T-helper 17 cell (primary cell): ENCODE measurements around the gene MED20. TPM values are rescaled to one million over a fixed set of nuclear protein-coding genes. Genes with fewer than 3 reads are reported as not detected.
"Not testable (repeated sequence)": the region's sequence is repeated elsewhere in the genome, so short reads cannot be mapped to it uniquely, and the experiment has no call there.

Source experiments
- ATAC-seq: fragments of 150-1000 bp; cut with Tn5 transposase; 2 replicates; pipeline ENCODE4 v1.10.0; 2021; ENCODE audit warnings: mild to moderate bottlenecking, moderate library complexity
- DNase-seq, 3 donors: peaks; one replicate each; pipeline versions ENCODE4 v3.0.0 to v3.0.0-alpha.2; 2020 to 2021
- H3K9me3 ChIP-seq: one replicate; pipeline ENCODE4 v1.7.0; 2013; ENCODE audit warnings: low read length, mild to moderate bottlenecking; ENCODE audit not compliant: control insufficient read depth, poor library complexity, severe bottlenecking
- H3K27ac Mint-ChIP-seq: one replicate; pipeline ENCODE4 v1.8.0; 2022; ENCODE audit warnings: mild to moderate bottlenecking, moderate library complexity, mixed read lengths
- H3K27me3 Mint-ChIP-seq: one replicate; pipeline ENCODE4 v1.8.0; 2022; ENCODE audit warnings: mixed read lengths
- H3K36me3 Mint-ChIP-seq: one replicate; pipeline ENCODE4 v1.8.0; 2022; ENCODE audit warnings: low read depth, mixed read lengths
- H3K4me1 Mint-ChIP-seq: one replicate; pipeline ENCODE4 v1.8.0; 2022; ENCODE audit warnings: mild to moderate bottlenecking, mixed read lengths
- H3K4me3 Mint-ChIP-seq: one replicate; pipeline ENCODE4 v1.8.0; 2022; ENCODE audit warnings: mild to moderate bottlenecking, moderate library complexity, mixed read lengths
- total RNA-seq, 4 donors: library from RNA in 2 of 4; stranded (reverse) in 2 of 4; gene quantifications; one replicate each; pipeline ENCODE4 v1.2.3 and lab custom pipeline; 2022 to 2026

Gene MED20
- total RNA-seq, 2 donors from 2014 or later: 3.6 to 3.9 TPM

DNA sequence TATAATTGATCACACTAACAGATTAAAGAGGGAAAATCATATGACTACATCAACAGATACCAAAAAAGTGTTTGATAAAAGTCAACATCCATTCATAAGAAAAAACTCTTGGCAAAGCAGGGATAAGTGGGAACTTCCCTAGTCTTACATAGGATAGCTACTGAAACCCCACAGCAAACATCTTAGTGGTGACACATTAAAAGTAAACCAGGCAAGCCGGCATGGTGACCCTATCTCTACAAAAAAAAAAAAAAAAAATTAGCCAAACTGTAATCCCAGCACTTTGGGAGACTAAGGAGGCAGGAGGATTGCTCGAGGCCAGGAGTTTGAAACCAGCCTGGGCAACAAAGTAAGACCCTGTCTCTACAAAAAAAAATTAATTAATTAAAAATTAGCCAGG is 34.5 kb upstream of the MED20 start:
- H3K9me3 ChIP-seq: no peaks in the 10 kb centered on the region
- ATAC-seq (no peak), DNase-seq (no peak)
- peaks cover 2% of the 10 kb centered on the region for H3K36me3 Mint-ChIP-seq
- peaks cover 26% of the 10 kb centered on the region for H3K4me1 Mint-ChIP-seq
- H3K4me3 Mint-ChIP-seq: no peak overlapping the region
- no peaks in the 10 kb centered on the region for H3K27me3 Mint-ChIP-seq
- no peak overlapping the region for H3K27ac Mint-ChIP-seq

GRCh38 chr6:41954668-41955067 is 33.7 kb upstream of the MED20 start:
- Mint-ChIP-seq H3K4me3 (no peak overlapping the region), H3K4me1 (peaks cover 28% of the 10 kb centered on the region), H3K36me3 (no peaks in the 10 kb centered on the region), H3K27ac (no peak overlapping the region), H3K27me3 (no peaks in the 10 kb centered on the region)
- no peaks in the 10 kb centered on the region for H3K9me3 ChIP-seq
- DNase-seq: no peak
- no peak for ATAC-seq

DNA sequence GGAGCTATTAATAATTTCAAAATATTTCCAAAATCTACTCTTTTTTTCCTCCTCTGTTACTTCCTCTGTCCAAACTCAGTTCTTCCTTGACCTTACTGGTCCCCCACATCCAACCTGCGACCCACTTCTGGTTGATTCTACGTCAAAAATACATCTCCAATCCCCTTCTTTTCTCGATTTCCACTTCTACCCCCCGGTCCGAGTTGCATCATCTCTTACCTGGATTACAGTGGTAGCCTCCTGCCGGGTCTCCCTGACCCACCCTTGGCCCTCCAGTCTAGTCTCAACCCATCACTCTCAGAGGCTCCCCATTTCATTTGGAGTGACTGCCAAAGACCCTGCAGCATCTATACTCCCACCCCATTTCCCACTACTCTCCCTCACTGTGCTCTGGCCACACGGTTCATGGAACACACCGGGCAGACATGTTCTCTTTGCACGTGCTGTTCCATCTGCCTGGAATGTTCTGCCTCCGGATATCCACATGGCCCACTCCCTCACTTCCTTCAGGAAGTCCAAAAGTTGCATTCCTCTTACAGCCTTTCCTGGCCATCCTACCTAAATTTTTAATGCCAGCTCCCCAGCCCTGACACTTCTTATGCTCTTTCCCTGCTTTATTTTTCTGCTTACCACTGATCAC is 26.8 kb upstream of the MED20 start:
- no peak for DNase-seq
- Mint-ChIP-seq H3K4me3 (no peak overlapping the region), H3K4me1 (peaks cover 24% of the 10 kb centered on the region), H3K27me3 (no peaks in the 10 kb centered on the region), H3K27ac (peak overlapping the region; percentile 68), H3K36me3 (no peaks in the 10 kb centered on the region)
- ATAC-seq: no peak
- no peaks in the 10 kb centered on the region for H3K9me3 ChIP-seq

DNA sequence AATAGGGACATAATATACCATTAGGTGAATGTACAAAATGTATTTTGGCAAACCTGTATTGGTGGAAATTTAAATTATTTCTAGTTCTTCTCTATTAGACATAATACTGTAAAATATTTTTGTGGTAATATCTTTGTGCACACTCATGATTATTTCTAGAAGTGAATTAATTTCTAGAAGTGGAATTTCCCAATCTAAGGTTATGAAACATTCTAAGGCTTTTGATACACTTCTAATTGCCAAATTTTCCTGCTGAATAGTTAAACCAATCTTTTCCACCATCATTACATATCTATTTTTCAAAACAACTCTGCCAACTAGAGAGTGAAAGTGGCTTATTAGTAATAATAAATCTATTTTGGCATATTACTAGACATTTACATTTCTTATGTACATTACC is 22.5 kb upstream of the MED20 start:
- no peaks in the 10 kb centered on the region for H3K9me3 ChIP-seq
- H3K27me3 Mint-ChIP-seq: no peaks in the 10 kb centered on the region
- no peak overlapping the region for H3K4me3 Mint-ChIP-seq
- no peaks in the 10 kb centered on the region for H3K36me3 Mint-ChIP-seq
- no peak for DNase-seq
- ATAC-seq: no peak
- H3K27ac Mint-ChIP-seq: no peak overlapping the region
- peaks cover 36% of the 10 kb centered on the region for H3K4me1 Mint-ChIP-seq

- H3K27me3 Mint-ChIP-seq, H3K36me3 Mint-ChIP-seq, H3K9me3 ChIP-seq, DNase-seq, ATAC-seq: not testable (repeated sequence)
- H3K4me3 Mint-ChIP-seq: peak overlapping the region; percentile 97
- peak overlapping the region; percentile 92 for H3K27ac Mint-ChIP-seq
- H3K4me1 Mint-ChIP-seq: peaks cover 36% of the 10 kb centered on the region
Observed at GRCh38 chr6:41942882-41943281, 21.9 kb upstream of the MED20 start.

DNA sequence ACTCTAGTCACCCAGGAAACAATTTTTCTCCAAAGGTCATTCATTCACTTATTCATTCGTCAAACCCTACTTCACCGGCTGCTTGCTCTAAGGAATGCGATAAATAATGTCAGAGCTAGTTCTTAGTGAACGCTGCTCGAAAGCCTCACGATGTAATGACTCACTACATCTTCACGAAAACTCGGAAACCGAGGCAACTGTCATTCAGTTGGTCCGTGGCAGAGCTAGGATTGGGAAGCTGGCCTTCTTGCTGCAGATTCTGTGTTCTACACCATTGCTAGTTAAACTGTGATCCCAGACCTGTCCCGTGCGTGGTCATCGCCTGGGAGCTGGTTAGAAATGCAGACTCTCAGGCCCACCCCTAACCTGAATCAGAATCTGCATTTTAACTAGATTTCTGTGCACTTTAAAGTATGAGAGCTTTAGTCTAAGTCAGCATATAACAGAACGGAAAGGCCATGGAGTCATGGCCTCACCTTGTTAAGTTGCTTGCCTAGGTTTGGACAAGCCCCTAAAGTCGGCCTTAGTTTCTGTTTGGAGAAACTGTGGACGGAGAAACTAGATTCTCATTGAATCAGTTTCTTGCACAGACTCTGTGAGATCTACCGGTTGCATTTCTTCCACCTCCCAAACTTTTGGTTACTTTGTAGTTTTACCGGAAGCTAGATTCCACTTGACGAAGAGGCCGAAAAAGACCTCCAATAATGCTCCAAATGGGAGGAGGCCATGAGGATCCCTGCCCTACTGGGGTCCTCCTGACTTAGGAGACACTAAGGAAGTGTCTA is 21.3 kb upstream of the MED20 start:
- peaks cover 35% of the 10 kb centered on the region for H3K4me1 Mint-ChIP-seq
- peak in 1 of 3 donors; percentile 22 for DNase-seq
- H3K27me3 Mint-ChIP-seq: no peaks in the 10 kb centered on the region
- peak; percentile 31 for ATAC-seq
- H3K27ac Mint-ChIP-seq: peak overlapping the region; percentile 92
- peak overlapping the region; percentile 97 for H3K4me3 Mint-ChIP-seq
- no peaks in the 10 kb centered on the region for H3K9me3 ChIP-seq
- H3K36me3 Mint-ChIP-seq: no peaks in the 10 kb centered on the region

DNA sequence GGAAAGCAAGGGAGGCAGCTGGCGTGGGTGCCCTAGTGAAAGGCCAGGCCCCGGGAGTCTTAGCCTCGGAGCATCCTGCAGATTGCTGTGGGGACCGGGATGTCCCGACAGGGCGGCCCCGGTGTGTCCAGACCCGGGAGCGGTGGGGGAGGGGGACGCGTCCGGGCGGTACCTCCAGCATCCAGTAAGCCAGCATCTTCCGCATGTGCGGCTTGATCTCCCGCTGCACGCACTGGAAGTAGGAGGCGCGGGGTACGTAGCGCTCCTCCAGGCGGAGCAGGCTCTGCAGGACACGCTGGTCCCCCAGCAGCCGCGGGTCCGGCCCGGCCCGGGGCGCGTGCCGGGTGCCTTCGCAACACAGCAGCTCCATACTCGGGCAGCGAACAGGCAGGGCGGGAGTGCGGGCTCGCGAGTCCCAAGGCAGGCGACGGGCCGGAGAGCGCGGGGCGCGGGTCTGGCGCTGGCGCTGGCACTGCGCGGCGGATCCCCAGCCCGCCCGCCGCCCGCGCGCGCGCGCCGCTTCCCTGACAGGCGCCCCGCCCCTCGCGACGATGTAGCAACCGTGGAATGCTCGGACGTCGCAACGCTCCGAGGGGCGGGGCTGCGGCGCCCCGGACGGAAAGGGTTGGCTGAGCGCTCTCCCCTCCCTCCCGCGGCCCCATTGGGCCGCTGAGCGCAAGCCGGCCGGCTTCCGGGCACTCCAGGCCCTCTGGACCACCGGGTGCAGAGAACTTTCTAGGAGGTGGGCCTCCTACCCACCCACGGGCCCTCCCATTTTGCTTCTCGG is 20.5 kb upstream of the MED20 start, which contains the start of gene CCND3:
TSS of gene CCND3 (minus strand) at position 529 of the 787 bp plus-strand sequence. CDS start at position 370, 159 bp downstream.
- H3K4me3 Mint-ChIP-seq: peak within 1 kb of the TSS; percentile 97
- peaks cover 2% of the 10 kb centered on the region for H3K36me3 Mint-ChIP-seq
- no peaks in the 10 kb centered on the region for H3K27me3 Mint-ChIP-seq
- peak within 1 kb of the TSS; percentile 92 for H3K27ac Mint-ChIP-seq
- ATAC-seq: peak; percentile 80
- DNase-seq: peak; percentile 72 to 80 (median 77)
- H3K9me3 ChIP-seq: no peaks in the 10 kb centered on the region
- H3K4me1 Mint-ChIP-seq: peaks cover 40% of the 10 kb centered on the region

DNA sequence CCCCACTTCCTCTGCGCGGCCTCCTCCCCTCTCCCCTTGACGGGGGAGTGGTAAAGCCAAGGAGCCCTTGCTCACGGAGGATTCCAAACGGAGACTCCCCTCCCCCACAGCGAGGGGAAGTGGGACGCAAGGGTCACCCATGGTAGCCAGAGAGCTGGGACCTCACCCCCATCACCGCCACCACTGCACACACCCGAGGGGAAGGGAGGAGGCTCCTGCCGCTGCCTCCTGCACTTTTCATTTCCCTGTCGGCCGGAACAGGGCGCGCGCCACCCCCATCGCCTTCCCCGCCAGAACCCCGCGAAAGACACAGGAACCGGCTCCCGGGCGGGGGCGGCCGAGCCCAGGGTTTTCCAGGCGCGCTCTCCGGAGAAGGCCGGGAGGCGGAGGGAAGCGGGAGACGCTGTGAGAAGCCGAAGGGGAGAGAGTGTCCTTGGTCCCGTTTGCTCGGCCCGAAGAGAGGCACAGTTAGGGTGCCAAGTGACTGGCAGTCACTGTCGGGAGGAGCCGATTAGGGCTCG is 19.9 kb upstream of the MED20 start:
- peak; percentile 18 to 36 (median 34) for DNase-seq
- ATAC-seq: no peak
- H3K27me3 Mint-ChIP-seq: no peaks in the 10 kb centered on the region
- H3K36me3 Mint-ChIP-seq: peaks cover 3% of the 10 kb centered on the region
- H3K4me1 Mint-ChIP-seq: peaks cover 47% of the 10 kb centered on the region
- H3K4me3 Mint-ChIP-seq: peak overlapping the region; percentile 97
- H3K9me3 ChIP-seq: no peaks in the 10 kb centered on the region
- H3K27ac Mint-ChIP-seq: peak overlapping the region; percentile 91

- no peaks in the 10 kb centered on the region for H3K27me3 Mint-ChIP-seq
- peaks cover 3% of the 10 kb centered on the region for H3K36me3 Mint-ChIP-seq
- peak overlapping the region; percentile 97 for H3K4me3 Mint-ChIP-seq
- H3K9me3 ChIP-seq: no peaks in the 10 kb centered on the region
- ATAC-seq: no peak
- DNase-seq: peak in 1 of 3 donors; percentile 11
- H3K4me1 Mint-ChIP-seq: peaks cover 51% of the 10 kb centered on the region
- peak overlapping the region; percentile 91 for H3K27ac Mint-ChIP-seq
Observed at GRCh38 chr6:41939848-41940758, 19.2 kb upstream of the MED20 start.

DNA sequence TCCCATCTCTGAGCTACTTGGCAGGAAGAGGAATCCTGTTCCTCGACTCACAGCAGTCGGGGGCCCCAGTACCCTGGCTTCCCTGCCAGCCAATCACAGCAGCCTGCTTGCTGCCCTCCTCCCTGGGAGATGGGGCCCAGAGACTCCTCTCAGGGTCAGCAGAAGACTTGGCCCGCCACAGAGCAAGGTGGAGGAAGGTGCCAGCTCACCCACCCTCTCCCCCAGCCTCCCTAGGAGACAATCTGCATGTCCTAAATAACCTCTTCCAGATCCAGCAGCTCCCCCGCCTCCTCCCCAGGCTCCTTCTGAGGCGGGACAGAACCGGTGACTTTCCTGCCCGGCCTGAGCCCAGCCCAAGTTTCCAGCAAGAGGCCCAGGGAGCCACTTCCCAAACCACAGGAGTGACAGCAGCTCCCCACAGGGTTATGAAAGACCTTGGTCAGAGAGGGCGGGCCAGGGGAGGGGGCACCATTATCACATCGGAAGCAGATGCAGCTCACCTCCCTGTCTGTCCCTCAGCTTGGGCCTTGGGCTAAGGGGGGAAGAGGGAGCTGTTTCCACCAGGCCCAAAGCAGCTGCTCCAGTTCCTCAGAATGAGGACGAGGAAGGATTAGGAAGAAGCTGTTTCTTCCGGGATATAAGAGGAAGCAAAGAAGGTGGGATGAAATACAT is 18.4 kb upstream of the MED20 start:
- no peaks in the 10 kb centered on the region for H3K9me3 ChIP-seq
- H3K27ac Mint-ChIP-seq: peak overlapping the region; percentile 91
- peak overlapping the region; percentile 97 for H3K4me3 Mint-ChIP-seq
- peaks cover 3% of the 10 kb centered on the region for H3K36me3 Mint-ChIP-seq
- ATAC-seq: no peak
- H3K4me1 Mint-ChIP-seq: peaks cover 58% of the 10 kb centered on the region
- H3K27me3 Mint-ChIP-seq: no peaks in the 10 kb centered on the region
- peak in 1 of 3 donors; percentile 12 for DNase-seq

- Mint-ChIP-seq H3K4me1 (peaks cover 59% of the 10 kb centered on the region), H3K36me3 (peaks cover 3% of the 10 kb centered on the region), H3K4me3 (peak overlapping the region; percentile 97), H3K27me3 (no peaks in the 10 kb centered on the region), H3K27ac (peak overlapping the region; percentile 91)
- no peak for ATAC-seq
- no peak for DNase-seq
- no peaks in the 10 kb centered on the region for H3K9me3 ChIP-seq
Observed at GRCh38 chr6:41938590-41939175, 17.7 kb upstream of the MED20 start.
